Measurements from ENCODE around the gene AGPAT3.

Gene AGPAT3

DNA sequence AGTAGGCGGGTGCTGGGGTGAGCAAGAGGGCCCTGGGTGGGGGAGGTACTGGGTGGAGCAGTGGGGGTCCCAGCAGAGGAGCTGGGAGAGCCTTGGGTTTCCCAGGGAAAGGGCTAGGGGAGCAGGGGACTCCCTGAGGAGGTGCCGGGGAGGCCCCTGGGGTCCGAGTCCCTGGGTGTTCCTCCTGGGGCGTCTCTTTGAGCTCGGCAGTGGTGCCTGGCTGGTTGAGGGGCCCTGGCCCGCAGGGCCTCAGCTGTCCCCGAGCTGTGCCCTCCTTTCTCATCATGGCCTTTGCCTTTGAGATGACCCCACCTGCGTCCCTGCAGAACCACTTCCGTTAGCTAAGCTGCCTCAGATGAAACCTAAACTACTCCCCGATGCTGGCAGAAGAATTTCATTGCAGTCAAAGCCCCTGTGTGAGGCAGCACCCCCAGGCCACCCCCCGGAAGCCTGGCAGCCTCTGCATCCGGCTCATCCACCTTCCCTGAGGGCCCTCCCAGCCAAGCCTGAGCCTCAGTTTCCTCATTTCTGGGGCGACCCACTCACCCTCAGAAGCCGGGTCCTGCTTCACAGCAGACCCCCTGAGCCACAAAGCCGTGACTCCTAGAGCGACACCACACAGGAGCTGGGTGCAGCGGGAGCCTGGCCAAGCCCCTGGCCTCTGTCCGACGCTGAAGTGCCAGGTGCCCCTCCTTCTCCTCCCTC lies 103.5 kb downstream of the AGPAT3 start:
- Mint-ChIP-seq H3K27me3 (ENCODE audit: low read depth) (no peaks in the 10 kb centered on the region), H3K4me1 (ENCODE audit: low read depth) (peaks cover 2% of the 10 kb centered on the region), H3K9me3 (no peaks in the 10 kb centered on the region), H3K4me3 (no peak overlapping the region), H3K27ac (no peak overlapping the region), H3K36me3 (ENCODE audit: low read depth) (peaks cover 17% of the 10 kb centered on the region)

DNA sequence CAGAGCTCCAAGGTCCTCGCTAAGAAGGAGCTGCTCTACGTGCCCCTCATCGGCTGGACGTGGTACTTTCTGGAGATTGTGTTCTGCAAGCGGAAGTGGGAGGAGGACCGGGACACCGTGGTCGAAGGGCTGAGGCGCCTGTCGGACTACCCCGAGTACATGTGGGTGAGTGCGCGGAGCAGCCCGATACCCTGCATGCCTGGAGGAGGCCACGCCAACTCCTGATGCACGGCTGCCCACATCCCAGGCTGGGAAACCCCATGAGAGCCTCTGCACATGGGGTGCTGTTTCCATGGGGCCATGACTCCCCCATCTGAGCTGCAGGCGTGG lies 104.1 kb downstream of the AGPAT3 start:
- H3K4me3 Mint-ChIP-seq: no peak overlapping the region
- H3K36me3 Mint-ChIP-seq (ENCODE audit: low read depth): peaks cover 13% of the 10 kb centered on the region
- H3K9me3 Mint-ChIP-seq: no peaks in the 10 kb centered on the region
- peaks cover 2% of the 10 kb centered on the region for H3K4me1 Mint-ChIP-seq (ENCODE audit: low read depth)
- no peak overlapping the region for H3K27ac Mint-ChIP-seq
- H3K27me3 Mint-ChIP-seq (ENCODE audit: low read depth): no peaks in the 10 kb centered on the region

DNA sequence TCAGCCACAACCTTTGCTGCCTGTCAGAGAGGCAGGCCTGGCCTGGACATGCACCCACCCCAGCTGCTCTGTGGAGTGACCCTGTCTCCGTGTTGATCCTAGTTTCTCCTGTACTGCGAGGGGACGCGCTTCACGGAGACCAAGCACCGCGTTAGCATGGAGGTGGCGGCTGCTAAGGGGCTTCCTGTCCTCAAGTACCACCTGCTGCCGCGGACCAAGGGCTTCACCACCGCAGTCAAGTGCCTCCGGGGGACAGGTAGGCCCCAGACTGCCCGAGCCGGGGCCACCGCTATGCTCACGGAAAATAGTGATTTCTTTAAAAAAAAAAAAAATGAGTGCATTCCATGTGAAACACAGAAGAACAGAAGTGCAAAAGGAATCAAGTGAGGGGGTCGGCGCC lies 105.5 kb downstream of the AGPAT3 start:
- Mint-ChIP-seq H3K36me3 (ENCODE audit: low read depth) (peaks cover 17% of the 10 kb centered on the region), H3K4me3 (no peak overlapping the region), H3K4me1 (ENCODE audit: low read depth) (peaks cover 10% of the 10 kb centered on the region), H3K27ac (no peak overlapping the region), H3K9me3 (no peaks in the 10 kb centered on the region), H3K27me3 (ENCODE audit: low read depth) (no peaks in the 10 kb centered on the region)

DNA sequence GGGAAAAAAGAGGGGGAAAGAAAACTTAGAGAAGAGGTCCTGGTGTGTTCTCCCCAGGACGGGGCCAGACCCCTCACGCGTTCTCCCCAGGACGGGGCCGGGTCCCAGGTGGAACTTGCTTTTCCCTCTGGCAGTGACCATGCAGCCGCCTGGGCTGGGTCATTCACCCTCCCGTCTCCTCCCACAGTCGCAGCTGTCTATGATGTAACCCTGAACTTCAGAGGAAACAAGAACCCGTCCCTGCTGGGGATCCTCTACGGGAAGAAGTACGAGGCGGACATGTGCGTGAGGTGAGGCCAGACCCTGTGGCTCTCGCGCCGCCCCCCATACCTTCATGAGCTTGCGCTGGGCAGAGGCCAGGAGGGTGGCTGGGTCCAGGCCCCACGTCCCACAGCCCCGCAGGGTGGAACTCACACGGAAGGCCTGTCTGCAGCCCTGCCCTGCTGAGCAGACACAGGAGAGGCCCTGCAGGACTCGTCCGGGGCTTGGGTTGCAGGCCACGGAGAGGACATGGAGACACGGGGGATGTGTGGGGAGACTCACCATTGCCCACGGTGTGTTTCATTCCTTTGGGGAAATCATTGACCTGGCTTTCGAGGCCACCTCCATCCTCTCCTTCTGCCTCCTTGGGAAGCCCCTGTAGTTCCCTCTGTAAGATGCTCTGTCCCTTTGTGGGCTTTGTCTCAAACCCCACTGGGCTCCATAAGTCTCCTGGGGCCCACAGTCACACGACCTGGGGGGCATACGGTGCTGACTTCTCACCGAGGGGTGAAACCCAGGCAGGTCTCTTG lies 106.4 kb downstream of the AGPAT3 start:
- peaks cover 19% of the 10 kb centered on the region for H3K36me3 Mint-ChIP-seq (ENCODE audit: low read depth)
- no peaks in the 10 kb centered on the region for H3K27me3 Mint-ChIP-seq (ENCODE audit: low read depth)
- H3K27ac Mint-ChIP-seq: no peak overlapping the region
- peaks cover 13% of the 10 kb centered on the region for H3K4me1 Mint-ChIP-seq (ENCODE audit: low read depth)
- H3K4me3 Mint-ChIP-seq: no peak overlapping the region
- no peaks in the 10 kb centered on the region for H3K9me3 Mint-ChIP-seq

DNA sequence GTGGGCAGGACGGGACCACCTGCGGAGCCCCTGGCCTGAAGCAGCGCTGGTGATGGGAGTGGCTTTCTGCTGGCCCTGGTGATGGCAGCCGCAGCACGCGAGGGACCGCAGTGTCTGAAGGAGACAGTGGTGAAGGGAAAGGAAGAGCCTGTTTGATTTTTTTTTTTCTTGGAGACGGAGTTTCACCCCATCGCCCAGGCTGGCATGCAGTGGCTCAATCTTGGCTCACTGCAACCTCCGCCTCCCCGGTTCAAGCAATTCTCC lies 106.9 kb downstream of the AGPAT3 start:
- Mint-ChIP-seq H3K4me1 (ENCODE audit: low read depth) (peaks cover 13% of the 10 kb centered on the region), H3K4me3 (no peak overlapping the region), H3K27ac (no peak overlapping the region), H3K36me3 (ENCODE audit: low read depth) (peaks cover 19% of the 10 kb centered on the region), H3K27me3 (ENCODE audit: low read depth) (no peaks in the 10 kb centered on the region), H3K9me3 (no peaks in the 10 kb centered on the region)

- Mint-ChIP-seq H3K4me3 (no peak overlapping the region), H3K27ac (no peak overlapping the region), H3K36me3 (ENCODE audit: low read depth) (peaks cover 14% of the 10 kb centered on the region), H3K4me1 (ENCODE audit: low read depth) (peaks cover 13% of the 10 kb centered on the region), H3K9me3 (no peaks in the 10 kb centered on the region), H3K27me3 (ENCODE audit: low read depth) (no peaks in the 10 kb centered on the region)
These were observed 108.0 kb downstream of the AGPAT3 start for GRCh38 chr21:43972850-43973633.

- H3K4me1 Mint-ChIP-seq (ENCODE audit: low read depth): peaks cover 13% of the 10 kb centered on the region
- H3K9me3 Mint-ChIP-seq: no peaks in the 10 kb centered on the region
- no peak overlapping the region for H3K27ac Mint-ChIP-seq
- H3K27me3 Mint-ChIP-seq (ENCODE audit: low read depth): no peaks in the 10 kb centered on the region
- peaks cover 17% of the 10 kb centered on the region for H3K36me3 Mint-ChIP-seq (ENCODE audit: low read depth)
- H3K4me3 Mint-ChIP-seq: no peak overlapping the region
These were observed 108.6 kb downstream of the AGPAT3 start for GRCh38 chr21:43973634-43973955.

DNA sequence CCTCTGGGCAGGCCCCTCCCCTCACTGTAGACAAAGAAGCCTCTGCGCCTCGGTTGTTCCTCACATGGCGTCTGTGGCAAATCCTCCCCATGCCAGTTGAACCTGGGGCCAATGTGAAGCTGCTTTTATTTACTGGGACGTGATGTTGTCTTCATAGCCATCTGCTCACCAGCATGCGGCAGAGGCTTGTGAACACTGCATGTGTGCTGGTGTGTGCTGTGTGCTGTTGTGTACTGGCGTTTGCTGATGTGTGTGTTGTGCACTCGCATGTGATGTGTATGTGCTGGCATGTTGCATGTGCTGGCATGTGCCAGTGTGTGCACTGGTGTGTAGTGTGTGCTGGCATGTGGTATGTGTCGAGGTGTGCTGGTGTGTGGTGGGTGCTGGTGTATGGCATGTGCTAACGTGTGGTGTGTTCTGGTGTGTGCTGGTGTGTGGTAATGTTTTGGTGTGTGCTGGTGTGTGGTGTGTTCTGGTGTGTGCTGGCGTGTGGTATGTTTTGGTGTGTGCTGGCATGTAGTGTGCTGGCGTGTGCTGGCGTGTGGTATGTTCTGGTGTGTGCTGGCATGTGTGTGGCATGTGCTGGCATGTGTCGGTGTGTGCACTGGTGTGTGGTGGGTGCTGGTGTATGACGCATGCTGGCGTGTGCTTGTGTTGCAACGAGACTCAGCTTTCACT lies 109.9 kb downstream of the AGPAT3 start:
- Mint-ChIP-seq H3K27ac (peak overlapping the region; percentile 10), H3K36me3 (ENCODE audit: low read depth) (peaks cover 13% of the 10 kb centered on the region), H3K9me3 (no peaks in the 10 kb centered on the region)

DNA sequence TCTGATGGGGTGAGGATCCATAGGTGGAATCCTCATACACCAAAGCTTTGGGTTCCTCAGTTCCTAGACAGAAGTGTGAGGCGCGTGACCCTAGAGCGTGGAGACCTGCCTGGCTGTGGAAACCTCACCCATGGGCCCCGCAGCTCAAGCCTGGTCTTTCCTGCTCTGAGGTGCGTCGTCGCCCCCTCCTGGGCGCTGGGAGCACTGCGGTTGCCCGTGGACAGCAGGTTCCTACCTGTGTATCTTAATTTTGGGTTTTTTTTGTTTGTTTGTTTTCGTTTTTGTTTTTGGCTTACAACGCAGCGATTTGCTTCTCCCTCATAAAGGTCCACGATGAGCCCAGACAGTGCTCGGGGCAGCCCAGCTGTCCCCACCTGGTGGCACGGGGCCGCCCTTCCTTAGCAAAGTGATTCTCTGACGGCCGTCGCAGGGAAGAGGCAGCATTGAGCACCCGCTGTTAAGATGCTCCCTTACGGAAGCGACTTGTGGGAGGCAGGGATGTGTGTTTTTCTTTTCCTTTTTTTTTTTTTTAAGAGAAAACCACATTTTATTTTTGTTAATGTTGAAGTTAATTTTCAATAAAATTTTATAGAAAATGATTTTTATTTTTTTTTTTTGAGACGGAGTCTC lies 110.6 kb downstream of the AGPAT3 start:
- H3K27me3 Mint-ChIP-seq (ENCODE audit: low read depth): no peaks in the 10 kb centered on the region
- H3K27ac Mint-ChIP-seq: peak overlapping the region; percentile 45
- no peak overlapping the region for H3K4me3 Mint-ChIP-seq
- peaks cover 13% of the 10 kb centered on the region for H3K36me3 Mint-ChIP-seq (ENCODE audit: low read depth)
- H3K4me1 Mint-ChIP-seq (ENCODE audit: low read depth): peaks cover 13% of the 10 kb centered on the region
- no peaks in the 10 kb centered on the region for H3K9me3 Mint-ChIP-seq

More for the DNA sequence above, 109.9 kb downstream of the AGPAT3 start:
- peaks cover 13% of the 10 kb centered on the region for H3K4me1 Mint-ChIP-seq (ENCODE audit: low read depth)
- no peak overlapping the region for H3K4me3 Mint-ChIP-seq
- H3K27me3 Mint-ChIP-seq (ENCODE audit: low read depth): no peaks in the 10 kb centered on the region

DNA sequence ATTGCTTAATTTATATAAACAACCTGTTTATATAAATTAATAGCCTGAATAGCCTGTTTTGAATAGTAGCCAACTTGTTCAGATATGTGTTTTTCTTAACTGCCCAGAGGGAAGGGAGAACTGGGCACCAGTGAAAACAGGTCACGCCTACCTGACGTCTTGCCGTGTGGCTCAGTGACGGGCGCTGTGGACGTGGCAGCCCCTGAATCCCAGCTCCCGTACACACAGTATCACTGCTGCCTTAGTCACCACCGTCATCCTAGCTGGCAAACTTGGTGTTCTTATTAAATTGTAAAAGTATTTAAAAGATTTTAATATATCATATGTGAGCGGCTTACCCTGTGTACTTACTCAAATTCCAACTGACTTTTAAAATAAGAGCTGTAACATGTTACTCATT lies 111.6 kb downstream of the AGPAT3 start:
- no peaks in the 10 kb centered on the region for H3K9me3 Mint-ChIP-seq
- no peak overlapping the region for H3K27ac Mint-ChIP-seq
- H3K36me3 Mint-ChIP-seq (ENCODE audit: low read depth): peaks cover 14% of the 10 kb centered on the region
- no peaks in the 10 kb centered on the region for H3K27me3 Mint-ChIP-seq (ENCODE audit: low read depth)
- no peak overlapping the region for H3K4me3 Mint-ChIP-seq
- H3K4me1 Mint-ChIP-seq (ENCODE audit: low read depth): peaks cover 13% of the 10 kb centered on the region

DNA sequence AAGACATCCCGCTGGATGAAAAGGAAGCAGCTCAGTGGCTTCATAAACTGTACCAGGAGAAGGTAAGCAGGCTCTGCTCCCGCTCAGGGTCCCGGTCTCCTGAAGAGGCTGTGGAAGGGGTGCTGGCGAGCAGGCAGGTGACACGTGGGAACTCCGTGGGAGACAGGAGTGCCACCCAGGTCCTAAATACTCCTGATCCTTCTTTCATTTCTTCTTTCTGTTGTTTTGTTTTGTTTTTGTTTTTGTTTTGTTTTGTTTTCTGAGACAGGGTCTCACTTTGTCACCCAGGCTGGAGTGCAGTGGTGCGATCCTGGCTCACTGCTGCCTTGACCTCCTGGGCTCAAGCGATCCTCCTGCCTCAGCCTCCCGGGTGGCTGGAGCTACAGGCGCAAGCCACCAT lies 113.0 kb downstream of the AGPAT3 start:
- Mint-ChIP-seq H3K4me1 (ENCODE audit: low read depth) (peaks cover 15% of the 10 kb centered on the region), H3K27ac (no peak overlapping the region), H3K4me3 (no peak overlapping the region), H3K9me3 (no peaks in the 10 kb centered on the region), H3K27me3 (ENCODE audit: low read depth) (no peaks in the 10 kb centered on the region), H3K36me3 (ENCODE audit: low read depth) (peaks cover 16% of the 10 kb centered on the region)

DNA sequence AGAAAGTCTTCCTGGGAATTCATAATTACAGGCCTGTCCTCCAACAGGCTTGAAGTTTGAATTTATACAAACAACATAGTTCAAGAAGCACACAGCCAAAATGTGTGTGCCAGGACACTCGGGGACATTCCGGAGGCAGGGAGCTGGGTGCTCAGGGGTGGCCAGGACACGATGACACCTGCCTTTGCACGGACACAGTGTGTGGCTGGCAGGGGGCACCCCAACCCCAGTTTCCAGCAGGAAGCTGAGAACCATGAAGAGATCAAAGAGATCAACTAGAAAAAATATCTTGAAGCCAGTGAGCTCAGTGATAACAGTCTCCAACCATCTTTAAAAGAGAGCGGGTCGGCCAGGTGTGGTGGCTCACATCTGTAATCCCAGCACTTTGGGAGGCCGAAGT lies 114.6 kb downstream of the AGPAT3 start:
- H3K4me1 Mint-ChIP-seq (ENCODE audit: low read depth): peaks cover 11% of the 10 kb centered on the region
- H3K4me3 Mint-ChIP-seq: no peak overlapping the region
- no peaks in the 10 kb centered on the region for H3K27me3 Mint-ChIP-seq (ENCODE audit: low read depth)
- H3K9me3 Mint-ChIP-seq: no peaks in the 10 kb centered on the region
- peaks cover 20% of the 10 kb centered on the region for H3K36me3 Mint-ChIP-seq (ENCODE audit: low read depth)
- H3K27ac Mint-ChIP-seq: no peak overlapping the region

GRCh38 chr21:43981151-43981870 lies 116.3 kb downstream of the AGPAT3 start:
- no peaks in the 10 kb centered on the region for H3K9me3 Mint-ChIP-seq
- no peak overlapping the region for H3K4me3 Mint-ChIP-seq
- peaks cover 12% of the 10 kb centered on the region for H3K4me1 Mint-ChIP-seq (ENCODE audit: low read depth)
- H3K36me3 Mint-ChIP-seq (ENCODE audit: low read depth): peaks cover 15% of the 10 kb centered on the region
- H3K27me3 Mint-ChIP-seq (ENCODE audit: low read depth): no peaks in the 10 kb centered on the region
- H3K27ac Mint-ChIP-seq: no peak overlapping the region

- no peak overlapping the region for H3K4me3 Mint-ChIP-seq
- peaks cover 15% of the 10 kb centered on the region for H3K36me3 Mint-ChIP-seq (ENCODE audit: low read depth)
- peaks cover 12% of the 10 kb centered on the region for H3K4me1 Mint-ChIP-seq (ENCODE audit: low read depth)
- no peaks in the 10 kb centered on the region for H3K27me3 Mint-ChIP-seq (ENCODE audit: low read depth)
- H3K27ac Mint-ChIP-seq: no peak overlapping the region
- H3K9me3 Mint-ChIP-seq: no peaks in the 10 kb centered on the region
These were observed 116.8 kb downstream of the AGPAT3 start for GRCh38 chr21:43981871-43982210.
